NCI-H748 (cell line): ENCODE data around the gene CCL21.
A peak's percentile ranks its signal among the peaks of the same experiment; 100 is the strongest.

Experiments used
- DNase-seq: peaks from one replicate; lab custom pipeline; 2025; ENCODE audit not compliant: unreplicated experiment; lab: John Stamatoyannopoulos, UW

The CCL21 gene

DNA sequence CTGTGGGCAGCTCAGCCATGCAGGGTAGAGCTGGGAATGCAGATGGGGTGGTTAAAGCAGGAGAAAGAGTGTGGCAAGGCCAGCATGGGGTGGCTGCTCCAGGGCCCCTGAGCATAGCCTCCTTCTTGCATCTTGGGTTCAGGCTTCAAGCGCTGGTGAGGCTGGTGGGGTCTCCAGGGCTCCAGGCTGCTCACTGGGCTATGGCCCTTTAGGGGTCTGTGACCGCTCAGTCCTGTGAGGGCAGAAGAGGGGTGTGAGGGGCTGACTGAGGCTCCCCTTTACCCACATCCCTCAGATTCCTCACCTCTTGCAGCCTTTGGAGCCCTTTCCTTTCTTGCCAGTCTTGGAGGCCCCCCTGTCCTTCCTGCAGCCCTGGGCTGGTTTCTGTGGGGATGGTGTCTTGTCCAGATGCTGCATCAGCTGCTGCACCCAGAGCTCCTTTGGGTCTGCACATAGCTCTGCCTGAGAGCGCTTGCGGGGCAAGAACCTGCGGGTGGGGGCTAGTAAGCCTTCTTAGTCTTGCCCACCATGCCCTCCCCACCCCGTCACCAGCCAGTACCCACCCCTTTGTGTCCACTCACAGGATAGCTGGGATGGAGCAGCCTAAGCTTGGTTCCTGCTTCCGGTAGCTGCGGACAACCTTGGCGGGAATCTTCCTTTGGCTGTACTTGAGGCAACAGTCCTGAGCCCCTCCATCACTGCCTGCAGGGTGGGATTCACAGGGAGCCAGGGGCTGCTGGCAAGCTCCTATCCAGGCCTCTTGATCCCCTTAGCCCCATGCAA is 549 bp downstream of the CCL21 start:
- DNase-seq, result no peak

DNA sequence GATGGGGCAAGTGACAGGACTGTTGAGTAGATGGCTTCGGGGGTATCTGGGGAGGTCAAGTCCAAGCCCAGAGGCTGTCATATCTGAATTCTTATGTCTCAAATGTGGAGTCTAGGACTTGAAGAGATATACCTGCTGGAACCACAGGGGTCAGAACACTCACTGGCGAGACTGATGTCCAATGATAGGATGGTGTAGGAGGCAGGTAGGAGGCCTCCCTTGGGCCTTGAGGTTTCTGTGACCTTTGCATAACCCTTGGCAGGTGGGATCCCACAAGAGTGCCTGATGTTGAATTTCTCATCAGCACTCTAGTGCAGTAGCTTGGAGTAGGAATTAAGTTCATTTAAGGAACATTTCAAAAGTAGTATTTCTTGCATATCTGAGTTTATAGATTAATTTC is 2.8 kb downstream of the CCL21 start:
- DNase-seq, result no peak

DNA sequence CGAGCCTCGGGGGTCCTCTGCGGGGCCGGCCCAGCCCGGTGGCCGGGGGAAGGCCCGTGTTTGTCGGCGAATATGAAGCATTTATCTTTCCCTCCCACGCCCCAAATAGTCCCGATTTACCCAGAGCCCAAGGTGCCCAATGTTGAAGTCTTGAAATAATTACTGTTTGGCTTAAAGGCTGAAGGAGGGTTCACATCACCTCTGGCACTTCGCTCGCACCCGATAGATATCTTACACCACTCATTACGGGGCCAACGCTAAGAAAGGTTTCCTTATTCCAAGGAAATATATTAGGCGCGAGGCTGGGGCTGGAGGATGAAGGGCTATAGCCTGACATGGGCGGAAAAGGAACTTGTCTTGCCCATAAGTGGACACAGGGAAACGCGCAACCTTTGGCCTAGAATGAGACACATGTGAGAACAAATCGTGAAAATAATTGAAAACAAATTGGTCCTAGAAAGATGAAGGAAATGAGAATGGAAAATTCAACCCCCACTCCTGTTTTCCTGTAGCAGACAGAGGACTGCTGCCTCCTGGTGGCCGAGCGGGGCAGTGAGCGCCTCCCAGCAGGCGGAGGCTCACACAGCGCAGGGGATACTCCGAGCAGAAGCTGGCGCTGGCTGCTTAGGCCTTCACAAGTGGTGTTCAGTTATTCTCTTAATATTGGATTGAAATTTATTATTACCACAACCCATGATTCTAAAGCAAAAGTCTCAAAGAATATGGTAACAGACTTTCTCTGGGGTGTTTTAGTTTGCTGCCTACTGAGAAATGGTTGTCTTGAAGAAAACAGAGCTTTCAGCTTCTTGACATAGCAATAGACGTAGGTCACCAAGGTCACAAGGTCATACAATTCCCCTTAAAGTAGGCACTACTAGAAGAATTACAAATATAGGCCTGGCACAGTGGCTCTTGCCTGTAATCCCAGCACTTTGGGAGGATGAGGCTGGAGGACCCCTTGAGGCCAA is 7.9 kb downstream of the CCL21 start:
- DNase-seq, result peak; percentile 77

DNA sequence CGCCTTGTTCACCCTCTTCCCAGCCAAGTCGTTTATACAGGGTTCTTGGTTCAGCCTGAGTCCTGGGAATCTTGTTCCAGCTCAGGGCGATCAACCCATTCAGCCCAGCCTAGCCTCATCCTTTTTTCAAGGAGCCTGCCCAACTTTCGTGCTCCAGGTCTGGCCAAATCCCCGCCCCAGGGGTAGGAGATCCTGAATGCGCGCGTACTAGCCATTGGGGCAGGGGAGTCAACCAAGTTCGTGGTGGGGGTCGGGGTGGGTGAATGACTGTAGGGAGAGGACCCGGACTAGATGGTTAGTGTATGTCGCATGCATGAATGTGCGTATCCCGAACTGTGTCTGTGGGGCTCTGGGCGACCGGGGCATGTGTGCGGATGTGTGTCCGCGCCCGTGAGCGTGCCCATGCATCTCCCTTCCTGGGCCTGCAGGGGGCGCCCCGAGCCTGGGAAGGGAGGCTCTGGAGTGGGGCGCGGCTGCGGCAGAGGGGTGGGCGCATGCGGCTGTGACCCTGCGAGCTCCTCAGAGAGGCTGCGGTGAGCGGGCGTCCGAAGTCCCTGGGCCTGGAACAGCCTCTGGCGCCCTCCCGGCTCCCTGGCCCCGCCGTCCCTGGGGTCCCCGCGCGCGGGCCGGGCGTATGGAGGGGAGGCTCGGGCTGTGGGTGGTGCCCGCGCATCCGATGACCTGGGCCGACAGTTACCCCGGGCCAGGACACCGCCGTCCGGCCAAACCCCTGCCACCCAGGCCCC is 8.7 kb downstream of the CCL21 start:
- DNase-seq, result peak; percentile 82

DNA sequence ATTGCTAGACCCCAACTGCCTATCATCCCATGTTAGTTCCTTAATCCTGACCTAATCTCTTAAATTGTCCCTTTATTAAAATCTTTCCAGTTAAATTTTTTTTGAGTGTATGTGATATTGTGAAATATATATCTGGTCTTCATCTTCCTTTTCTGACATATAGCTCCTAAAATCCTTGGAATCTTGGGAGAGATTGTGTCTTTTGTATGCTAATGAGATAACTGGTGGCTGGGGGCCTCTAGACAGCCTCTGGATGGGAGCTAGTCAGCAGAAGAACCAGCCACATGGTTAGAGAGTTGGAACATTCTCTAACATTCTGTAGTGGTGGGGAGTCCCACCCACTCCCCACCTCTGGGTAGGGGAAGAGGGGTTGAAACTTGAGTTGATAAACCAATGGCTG is 15.1 kb downstream of the CCL21 start:
- no peak for DNase-seq

DNA sequence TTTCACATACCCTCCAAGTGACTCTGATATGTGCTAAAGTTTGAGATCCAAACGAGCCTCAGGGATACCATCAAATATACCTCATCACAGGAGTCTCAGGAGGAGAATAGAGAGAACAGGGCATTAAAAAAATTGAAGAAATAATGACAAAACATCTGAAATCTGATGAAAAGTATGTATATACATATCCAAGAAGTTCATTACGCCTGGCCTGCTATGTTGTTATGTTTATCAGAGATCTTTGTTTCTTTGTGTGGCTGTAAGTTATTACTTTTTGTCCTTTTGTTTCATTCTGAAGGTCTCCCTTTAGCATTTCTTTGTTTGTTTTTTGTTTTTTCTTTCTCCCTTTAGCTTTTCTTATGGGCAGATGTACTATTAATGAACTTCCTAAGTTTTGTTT is 16.4 kb downstream of the CCL21 start:
- DNase-seq, result no peak

DNA sequence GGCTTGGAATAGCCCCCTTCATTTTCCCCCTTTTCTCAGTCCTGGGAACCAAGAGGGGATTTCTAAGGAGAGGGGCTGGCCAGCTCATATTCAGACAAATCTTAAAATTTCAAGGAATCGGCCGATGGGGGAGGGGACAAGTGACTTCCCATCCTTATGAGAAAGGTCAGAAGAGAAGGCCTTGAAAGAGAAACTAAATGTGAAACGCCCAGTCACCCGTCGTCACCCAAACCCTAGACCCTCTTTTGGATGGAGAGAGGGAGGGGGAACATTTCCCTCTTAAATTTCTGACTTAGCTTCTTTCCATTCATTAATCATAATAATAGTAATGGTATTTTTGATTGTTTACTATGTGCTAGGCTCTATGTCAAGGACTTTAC is 18.0 kb downstream of the CCL21 start:
- no peak for DNase-seq

DNA sequence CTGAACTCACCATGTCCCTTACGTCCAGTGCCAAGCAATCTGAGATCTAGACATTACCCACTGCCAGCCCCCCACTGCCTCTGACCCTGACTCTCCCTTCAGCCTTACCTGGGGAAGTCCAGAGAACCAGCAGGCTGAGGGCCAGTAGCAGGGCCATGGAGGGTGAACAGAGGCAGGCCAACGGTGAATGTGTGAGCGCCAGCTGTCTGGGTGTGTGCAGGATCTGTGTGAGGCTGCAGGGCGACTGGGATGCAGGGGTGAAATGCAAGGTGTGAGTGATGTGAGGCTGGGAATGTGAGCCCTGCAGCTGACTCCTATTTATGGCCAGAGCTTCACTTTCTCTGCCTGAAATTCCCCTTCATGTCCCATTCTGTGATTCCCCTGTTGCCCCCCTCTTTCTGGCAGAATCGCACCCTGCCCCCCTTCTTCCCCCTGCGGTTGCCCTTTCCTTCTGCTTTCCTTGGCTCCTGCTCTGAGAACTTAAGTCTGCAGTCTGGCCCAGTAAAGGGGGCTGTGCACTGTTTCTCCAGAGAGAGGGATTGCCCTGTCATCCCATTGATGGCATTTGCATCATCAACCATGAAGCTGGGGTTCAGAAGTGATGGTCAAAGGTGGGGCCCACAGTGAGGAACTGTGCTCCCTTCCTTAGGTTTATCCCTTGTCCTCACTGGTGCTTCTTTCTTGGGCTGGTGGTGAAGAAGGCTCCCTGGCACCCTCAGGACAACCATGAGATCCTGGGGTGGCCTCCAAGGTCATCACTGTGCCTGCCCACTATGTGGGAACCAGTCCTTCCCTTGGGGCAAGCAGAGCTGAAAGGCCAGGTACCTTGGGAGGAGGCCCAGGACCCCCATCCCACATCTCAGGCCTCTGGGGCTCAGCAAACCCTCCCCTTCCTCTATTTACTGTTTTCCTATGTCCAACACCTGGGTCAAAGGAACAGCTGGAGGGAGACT is 18.7 kb downstream of the CCL21 start, which contains the start of gene CCL19:
CCL19 (minus strand) TSS at position 294 of the 953 bp plus-strand sequence; CDS start at position 157, 137 bp downstream.
- DNase-seq, result no peak

DNA sequence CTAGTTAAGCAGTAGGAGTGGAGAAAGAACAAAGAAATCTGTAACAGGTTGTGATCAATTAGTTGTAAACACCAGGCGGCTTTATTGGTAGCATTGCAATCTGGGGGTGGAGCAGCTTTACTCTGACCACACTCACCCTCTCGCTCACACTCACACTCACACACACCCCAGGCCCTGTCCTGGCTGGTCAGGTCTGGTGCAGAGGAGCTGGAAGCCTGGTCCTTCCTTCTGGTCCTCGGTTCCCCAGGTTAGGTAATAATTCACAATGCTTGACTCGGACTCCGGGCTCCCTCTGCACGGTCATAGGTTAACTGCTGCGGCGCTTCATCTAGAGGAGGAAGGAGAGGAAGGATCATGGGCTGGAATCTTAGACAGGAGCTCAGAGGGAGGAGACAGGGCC is 20.4 kb downstream of the CCL21 start:
- DNase-seq, result no peak

DNA sequence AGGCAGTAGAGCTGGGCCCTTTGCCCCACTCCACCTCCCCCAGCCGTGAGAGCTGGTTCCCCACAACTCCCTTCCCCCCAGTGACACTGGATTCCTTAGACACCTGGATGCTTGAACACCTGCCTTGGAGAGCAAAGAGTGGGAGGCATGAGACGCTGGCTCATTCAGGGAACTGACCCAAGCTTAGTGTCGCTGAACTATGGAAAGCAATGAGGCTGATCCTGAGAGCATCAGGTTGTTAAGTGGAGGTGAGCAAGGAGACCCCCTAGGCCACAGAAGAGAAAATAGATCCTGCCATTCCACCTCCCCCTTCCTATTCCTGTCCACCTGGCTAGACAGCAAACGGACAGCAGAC is 20.8 kb downstream of the CCL21 start:
- DNase-seq, result no peak

DNA sequence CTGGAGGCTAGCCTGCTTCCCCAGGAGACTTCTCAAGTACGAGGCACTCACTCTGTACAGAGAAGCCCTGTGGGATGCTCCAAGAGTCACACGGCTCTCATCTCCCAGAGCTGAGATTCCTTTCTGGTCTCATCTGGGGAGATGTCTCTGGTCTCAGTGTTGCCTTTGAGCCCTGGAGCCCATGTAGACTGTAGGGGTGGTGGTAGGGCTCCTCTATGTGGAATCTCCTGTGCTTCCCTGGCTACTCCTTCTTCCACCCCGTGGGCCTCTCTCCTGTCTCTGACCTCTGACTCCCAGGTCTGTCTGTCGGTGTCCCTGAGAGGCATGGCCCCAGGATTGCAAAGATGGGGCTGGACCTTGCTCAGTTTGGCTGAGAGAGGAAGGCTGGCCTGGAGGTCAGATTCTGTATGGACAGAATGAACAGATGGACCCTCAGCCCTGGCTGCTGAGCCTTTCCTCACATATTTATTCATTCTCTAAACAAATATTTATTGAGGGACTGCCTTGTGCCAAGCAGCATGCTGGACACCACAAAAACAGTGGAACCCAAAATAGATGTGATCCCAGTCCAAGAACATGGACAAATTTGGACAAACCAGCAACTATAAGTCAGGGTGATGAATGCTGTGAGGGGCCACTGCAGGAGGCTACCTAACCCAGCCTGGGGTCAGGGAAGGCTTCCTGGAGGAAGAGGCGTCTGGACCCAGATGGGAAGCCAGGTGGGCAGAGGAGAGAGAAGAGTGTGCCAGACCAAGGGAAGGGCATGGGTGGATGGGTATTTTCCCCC is 21.4 kb downstream of the CCL21 start:
- no peak for DNase-seq

DNA sequence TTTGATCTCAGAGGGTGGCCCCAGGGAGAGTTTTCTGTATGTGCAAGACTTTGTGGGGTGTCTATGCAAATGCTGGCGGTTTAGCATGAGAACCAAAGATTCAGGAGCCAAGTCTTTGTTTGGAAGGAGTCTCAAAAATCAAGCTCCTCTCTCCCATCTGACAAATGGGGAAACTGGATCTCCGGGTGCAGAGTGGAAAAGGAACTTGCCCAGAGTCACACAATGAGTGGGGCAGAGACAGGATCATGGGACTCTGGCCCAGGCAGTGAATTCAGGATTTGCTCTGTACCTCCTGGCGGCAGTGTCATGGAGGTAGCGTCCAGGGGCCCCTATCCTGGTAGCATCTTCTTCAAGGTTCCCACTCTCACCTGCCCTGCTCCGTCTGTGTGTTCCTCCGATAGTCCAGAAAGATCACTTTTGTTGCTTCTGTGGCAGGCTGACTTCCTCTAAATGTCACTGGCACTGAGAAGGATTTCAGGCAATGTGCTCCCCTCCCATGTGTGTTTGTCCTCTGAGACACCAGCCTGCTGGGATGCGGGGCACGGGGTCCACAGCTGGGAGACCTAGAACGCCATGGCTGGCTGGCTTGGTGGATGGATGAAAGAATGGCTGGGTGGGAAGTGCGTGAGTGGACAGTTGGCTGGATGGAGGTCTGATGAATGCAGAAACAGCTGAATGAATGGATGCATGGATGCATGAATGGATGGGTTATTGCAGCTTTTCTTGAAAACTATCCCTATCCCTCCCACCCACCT is 22.5 kb downstream of the CCL21 start:
- DNase-seq, result no peak

DNA sequence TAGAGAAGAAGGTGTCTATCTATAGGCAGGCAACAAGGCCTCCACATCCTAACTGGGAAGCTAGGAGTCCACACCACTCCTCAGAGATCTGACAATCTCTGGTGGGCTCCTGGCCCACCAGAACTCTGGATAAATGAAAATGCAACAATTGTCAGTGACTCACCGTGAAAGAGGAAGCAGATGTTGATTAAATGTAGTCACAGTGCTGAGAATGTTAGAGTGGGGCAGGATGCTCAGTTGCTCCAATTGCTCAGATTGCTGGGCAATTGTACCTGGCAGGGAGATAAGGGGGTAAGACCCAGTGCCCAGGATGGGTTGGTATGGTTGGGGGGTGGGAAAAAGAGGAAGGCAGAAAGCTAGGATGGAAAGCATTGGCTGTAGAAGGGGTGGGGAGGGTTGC is 23.2 kb downstream of the CCL21 start:
- no peak for DNase-seq

DNA sequence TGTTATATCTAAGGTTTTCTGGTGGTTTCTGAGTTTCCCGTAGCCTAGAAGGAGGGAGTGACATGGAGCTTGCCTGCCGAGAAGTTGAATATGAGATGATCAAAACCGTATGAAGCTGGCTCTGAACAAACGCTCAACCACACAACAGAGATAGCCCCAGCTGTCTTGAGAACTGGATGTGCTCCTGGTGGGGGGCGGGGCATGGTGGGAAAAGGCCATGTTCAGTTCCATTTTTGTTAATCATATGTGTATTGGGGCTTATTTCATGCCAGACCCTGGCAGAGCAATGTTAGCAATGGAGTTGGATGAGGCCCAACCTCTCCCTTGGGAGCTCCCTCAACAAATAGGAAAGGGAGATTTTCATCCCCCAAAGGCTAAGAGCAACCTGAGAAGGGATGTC is 23.7 kb downstream of the CCL21 start:
- no peak for DNase-seq

DNA sequence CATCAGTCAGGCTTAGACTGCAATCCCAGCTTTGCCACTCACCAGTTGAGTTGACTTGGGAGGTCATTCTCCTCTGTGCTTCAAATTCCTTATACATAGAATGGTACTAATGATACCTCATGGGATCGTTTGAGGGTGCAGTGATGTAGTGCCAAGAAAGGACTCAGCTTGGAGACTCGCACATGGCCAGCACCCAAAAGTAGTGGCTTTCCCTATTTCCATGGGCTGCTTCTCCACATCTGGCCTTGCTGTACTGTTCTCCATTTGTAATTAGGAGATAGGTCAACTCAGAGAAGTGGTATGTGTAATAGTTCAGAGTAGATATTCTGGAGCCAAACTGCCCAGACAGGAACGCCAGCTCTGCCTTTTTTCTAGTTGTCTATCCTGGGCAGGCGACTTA is 24.3 kb downstream of the CCL21 start:
- DNase-seq, result no peak

DNA sequence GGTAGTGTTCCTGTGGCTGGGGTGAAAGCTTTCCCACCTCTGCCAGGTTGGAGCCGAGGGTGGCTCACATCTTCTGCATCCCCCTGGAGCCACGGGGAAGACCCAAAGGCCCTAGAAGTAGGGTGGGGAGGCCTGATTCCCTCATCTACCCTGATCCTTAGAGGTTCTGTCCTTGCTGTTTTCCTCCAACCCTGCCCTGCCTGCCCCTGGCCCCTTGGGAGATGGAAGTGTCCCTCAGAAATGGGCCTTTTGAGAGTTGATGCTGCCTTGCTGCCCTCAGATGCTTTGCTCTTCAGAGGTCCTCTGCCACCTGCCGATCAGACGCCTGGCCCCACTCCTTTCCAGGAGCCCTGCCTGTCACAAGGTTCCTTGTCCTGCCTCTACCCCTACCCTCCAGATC is 25.1 kb downstream of the CCL21 start:
- DNase-seq, result no peak

DNA sequence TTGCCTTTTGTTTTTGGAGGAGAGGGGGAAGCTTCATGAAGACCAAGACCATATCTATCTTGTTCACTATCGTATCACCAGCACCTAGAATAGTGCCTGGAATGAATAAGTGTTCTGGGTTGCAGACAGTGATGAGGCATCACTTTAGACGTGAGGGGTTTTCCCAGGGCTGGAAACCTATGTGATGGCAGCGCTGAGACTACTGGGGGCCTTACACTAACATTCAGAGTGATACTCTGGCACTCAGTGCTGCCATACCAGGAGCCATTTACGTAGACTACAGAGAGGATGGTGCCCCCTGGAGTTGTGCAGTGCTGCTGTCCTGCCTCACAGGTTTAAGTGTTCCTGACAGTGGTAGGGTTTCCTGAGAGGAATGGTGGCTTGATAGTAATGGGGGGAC is 25.8 kb downstream of the CCL21 start:
- DNase-seq, result no peak

DNA sequence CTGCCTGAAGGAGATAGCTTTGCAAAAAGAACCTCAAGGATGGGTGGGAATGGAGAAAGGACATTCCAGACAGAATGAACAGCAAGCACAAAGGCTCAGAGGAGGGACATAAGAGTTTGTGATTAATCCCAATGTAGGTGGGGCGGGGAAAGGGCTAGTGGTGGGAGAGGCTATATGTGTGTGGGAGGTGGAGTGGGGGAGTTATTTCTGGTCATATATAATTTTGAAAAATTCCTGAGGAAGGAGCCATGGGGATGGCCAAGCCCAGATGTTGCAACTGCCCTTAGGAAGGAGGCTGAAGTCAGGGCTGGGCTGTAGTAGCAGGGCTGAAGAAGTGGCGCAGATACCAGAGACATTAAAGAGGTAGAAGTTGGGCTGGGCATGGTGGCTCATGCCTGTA is 34.1 kb downstream of the CCL21 start:
- no peak for DNase-seq
